Adrenal gland (tissue), 12 donors: ENCODE measurements around the gene CCDC9B. TPM values are rescaled to one million over a fixed set of nuclear protein-coding genes. Genes with fewer than 3 reads are reported as not detected.

Experiments
- DNase-seq, 7 donors: peaks; one replicate each; pipeline ENCODE4 v3.0.0-alpha.2; 2019 to 2020
- H3K27ac ChIP-seq, 5 donors: fragments of 200-600 bp; sonication (generic) in 4 of 5; 1 replicate in 3 of 5; 2 replicates in 2 of 5; pipeline versions ENCODE4 v1.5.1 to v1.8.0; 2016 to 2020; ENCODE audit warnings: mild to moderate bottlenecking in 1 of 5
- H3K27me3 ChIP-seq: fragments of 200-600 bp; 2 replicates; pipeline ENCODE4 v1.8.0; 2021
- H3K36me3 ChIP-seq, 2 donors: fragments of 200-600 bp; replicated peaks in 1 of 2; 1 replicate in 1 of 2; 2 replicates in 1 of 2; pipeline versions ENCODE4 v1.5.1 to v1.8.0; 2018 to 2022
- H3K4me1 ChIP-seq, 2 donors: fragments of 200-600 bp; replicated peaks in 1 of 2; 1 replicate in 1 of 2; 2 replicates in 1 of 2; pipeline versions ENCODE4 v1.5.1 to v1.8.0; 2018 to 2021
- H3K4me3 ChIP-seq, 4 donors: fragments of 200-600 bp; sonication (generic) in 3 of 4; one replicate each; pipeline ENCODE4 v1.5.1; 2016 to 2018
- H3K9me3 ChIP-seq, 3 donors: fragments of 200-600 bp; sonication (generic) in 1 of 3; replicated peaks in 1 of 3; 1 replicate in 2 of 3; 2 replicates in 1 of 3; pipeline versions ENCODE4 v1.5.1 to v1.8.0; 2016 to 2021
- POLR2A ChIP-seq, 2 donors: fragments of 450-650 bp; IDR thresholded peaks; one replicate each; pipeline ENCODE4 v1.6.1; 2017; ENCODE audit warnings: antibody characterized with exemption in 2 of 2, mild to moderate bottlenecking in 2 of 2, moderate library complexity in 1 of 2
- WGBS, 4 donors: extraction: QIAGEN DNeasy Blood & Tissue Kit in 2 of 4; methylation state at CpG; one replicate each; pipeline versions ENCODE4 v1.1.5 to v1.1.7; 2013 to 2017; 5-methylcytosine and 5-hydroxymethylcytosine counted together
- intact Hi-C, 2 donors: fragments of 100-400 bp; cut with DNase I; formaldehyde crosslinking; loops; one replicate each; pipeline versions ENCODE4 v1.14.1 to v1.15.0; 2022 to 2023
- polyA plus RNA-seq, 3 donors: library from polyadenylated mRNA; stranded (reverse); fragments of 200-250 nt in 2 of 3; fragments of 350-450 nt in 1 of 3; fragmentation: Illumina TruSeq in 1 of 3; extraction: RNeasy Lipid Tissue Mini Kit (QIAGEN cat#74804) in 1 of 3; gene quantifications; one replicate each; pipeline ENCODE4 v1.2.3, GENCODE V29; 2013 to 2014
- total RNA-seq, 9 donors: library from RNA; depleted of rRNA in 4 of 9; stranded (reverse); fragments of >200 nt in 4 of 9; fragments of 120-200 nt in 1 of 9; fragmentation: NEBNext Ultra II Directional in 1 of 9; extraction: Animal tissue kit (Norgen Biotek cat#: 25700) in 1 of 9; gene quantifications; one replicate each; pipeline versions ENCODE4 v1.1.0 to v1.2.4, GENCODE V29; 2013 to 2023
- TF ChIP-seq, protein P1 (sequence below), 6 experiments: fragments of 450-650 bp in 4 of 6; fragments of 200-600 bp in 2 of 6; sonication (generic) in 1 of 6; IDR thresholded peaks; 1 replicate in 5 of 6; 2 replicates in 1 of 6; pipeline versions ENCODE4 v1.5.1 to v1.8.0; 2016 to 2021; ENCODE audit warnings: antibody characterized with exemption in 6 of 6, mild to moderate bottlenecking in 2 of 6, moderate library complexity in 1 of 6
- donor health status: healthy with polysubstance abuse.
- donor health status: Bipolar disorder and iron deficiency.
- donor health status: DM: yes; HTN: yes; CAD: no.
- donor health status: DM: no; HTN: no; CAD: no.
- donor health status: DM: no; HTN: no; CAD: no.
- donor health status: DM: yes; HTN: yes; CAD: no.

Gene CCDC9B
- total and polyA plus RNA-seq, 12 donors = 0.72 to 41.0 (median 10.8) TPM

DNA sequence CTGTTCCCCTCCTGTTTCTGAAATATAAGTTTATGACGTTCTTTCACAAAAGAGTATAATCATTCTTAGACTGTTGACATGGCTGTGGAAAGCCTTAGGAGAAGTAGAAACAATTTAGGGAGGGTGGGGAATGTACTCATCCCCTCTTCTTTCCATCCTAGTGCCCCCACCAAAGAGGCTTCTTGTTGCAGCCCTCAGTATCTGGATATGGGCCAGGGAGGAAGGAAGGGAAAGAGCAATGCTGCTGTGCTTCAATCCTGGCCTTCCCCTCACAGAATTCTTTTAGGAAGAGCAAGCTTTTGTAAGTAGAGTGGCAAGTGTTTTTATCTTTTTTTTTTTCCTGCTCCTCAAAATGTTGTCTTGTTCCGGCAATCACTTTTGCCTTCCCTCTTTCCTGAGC lies 15.6 kb downstream of the CCDC9B start:
- Histone ChIP-seq H3K36me3 (no peaks in the 10 kb centered on the region), H3K27me3 (no peaks in the 10 kb centered on the region), H3K9me3 (no peaks in the 10 kb centered on the region), H3K4me3 (peak overlapping the region in 1 of 4 donors; percentile 87), H3K4me1 (peaks cover 0 to 30% of the 10 kb centered on the region in 2 donors), H3K27ac (peak overlapping the region in 2 of 5 donors; percentile 7 to 29)
- peak in 1 of 7 donors; percentile 9 for DNase-seq
- TF ChIP-seq, protein P1, sequence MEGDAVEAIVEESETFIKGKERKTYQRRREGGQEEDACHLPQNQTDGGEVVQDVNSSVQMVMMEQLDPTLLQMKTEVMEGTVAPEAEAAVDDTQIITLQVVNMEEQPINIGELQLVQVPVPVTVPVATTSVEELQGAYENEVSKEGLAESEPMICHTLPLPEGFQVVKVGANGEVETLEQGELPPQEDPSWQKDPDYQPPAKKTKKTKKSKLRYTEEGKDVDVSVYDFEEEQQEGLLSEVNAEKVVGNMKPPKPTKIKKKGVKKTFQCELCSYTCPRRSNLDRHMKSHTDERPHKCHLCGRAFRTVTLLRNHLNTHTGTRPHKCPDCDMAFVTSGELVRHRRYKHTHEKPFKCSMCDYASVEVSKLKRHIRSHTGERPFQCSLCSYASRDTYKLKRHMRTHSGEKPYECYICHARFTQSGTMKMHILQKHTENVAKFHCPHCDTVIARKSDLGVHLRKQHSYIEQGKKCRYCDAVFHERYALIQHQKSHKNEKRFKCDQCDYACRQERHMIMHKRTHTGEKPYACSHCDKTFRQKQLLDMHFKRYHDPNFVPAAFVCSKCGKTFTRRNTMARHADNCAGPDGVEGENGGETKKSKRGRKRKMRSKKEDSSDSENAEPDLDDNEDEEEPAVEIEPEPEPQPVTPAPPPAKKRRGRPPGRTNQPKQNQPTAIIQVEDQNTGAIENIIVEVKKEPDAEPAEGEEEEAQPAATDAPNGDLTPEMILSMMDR (IDR thresholded peaks at IDR 0.05) = no peak
- no peak for TF ChIP-seq POLR2A (IDR thresholded peaks at IDR 0.05)
- intact Hi-C loops = no loop called here
- WGBS, 4 donors = 68 to 74% (median 71%) methylated on average over 2 of the region's 2 CpGs

DNA sequence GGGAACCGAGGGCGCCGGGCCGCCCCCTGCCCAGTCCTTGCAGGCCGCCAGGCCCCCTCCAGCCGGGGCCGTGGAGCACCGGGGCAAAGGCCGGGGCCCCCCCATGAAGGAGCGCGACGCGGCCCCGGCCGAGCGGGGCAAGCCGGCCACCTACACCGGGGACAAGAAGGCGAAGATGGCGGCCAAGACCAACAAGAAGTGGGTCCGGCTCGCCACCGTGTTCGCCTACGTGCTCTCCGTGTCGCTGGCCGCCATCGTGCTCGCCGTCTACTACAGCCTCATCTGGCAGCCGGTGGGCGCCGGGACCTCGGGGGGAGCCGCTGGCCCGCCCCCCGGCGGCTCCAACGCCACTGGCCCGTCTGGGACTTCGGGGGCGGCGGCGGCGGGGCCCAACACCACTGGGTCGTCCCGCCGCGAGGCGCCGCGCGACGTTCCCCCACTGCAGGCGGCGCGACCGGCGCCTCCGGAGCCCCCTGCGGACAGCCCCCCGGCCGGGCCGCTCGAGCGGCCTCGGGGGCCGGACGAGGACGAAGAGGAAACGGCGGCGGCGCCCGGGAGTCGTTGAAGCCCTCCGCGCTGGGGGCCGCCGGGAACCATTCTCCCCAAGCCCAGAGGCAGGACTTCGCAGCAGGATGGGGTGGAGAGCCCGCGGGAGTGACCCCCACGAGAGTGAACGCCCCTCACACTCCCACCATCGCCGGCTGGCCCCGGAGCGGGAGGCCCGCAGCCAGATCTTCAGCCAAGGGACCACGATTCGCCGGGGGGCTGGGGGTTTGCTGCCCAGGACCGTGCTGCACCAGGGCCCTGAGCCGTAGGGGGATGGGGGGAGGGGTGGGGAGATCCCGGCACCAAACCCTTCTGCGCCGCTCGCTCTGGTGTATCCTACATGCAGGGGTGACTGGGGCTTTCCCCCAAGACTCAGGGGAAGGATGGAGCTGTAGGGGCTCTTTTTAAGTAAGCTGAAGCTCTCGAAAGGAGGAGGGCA lies 16.5 kb downstream of the CCDC9B start:
- no peaks in the 10 kb centered on the region for H3K9me3 ChIP-seq
- WGBS, 4 donors = 2 to 6% (median 2%) methylated on average over 20 to 101 of the region's 101 CpGs
- TF ChIP-seq, protein P1 (IDR thresholded peaks at IDR 0.05) = no peak
- no peak for TF ChIP-seq POLR2A (IDR thresholded peaks at IDR 0.05)
- intact Hi-C loops = loop anchor here in 1 of 2 donors (5.0 kb wide), 1 partner anchor 98 kb away; no protein-coding TSS in a partner anchor
- peaks cover 0 to 26% of the 10 kb centered on the region in 2 donors for H3K4me1 ChIP-seq
- no peaks in the 10 kb centered on the region for H3K27me3 ChIP-seq
- H3K27ac ChIP-seq = peak overlapping the region in 3 of 5 donors; percentile 52 to 84 (median 78)
- peak overlapping the region in 3 of 4 donors; percentile 55 to 87 (median 64) for H3K4me3 ChIP-seq
- DNase-seq = peak in 1 of 7 donors; percentile 38
- H3K36me3 ChIP-seq = no peaks in the 10 kb centered on the region

DNA sequence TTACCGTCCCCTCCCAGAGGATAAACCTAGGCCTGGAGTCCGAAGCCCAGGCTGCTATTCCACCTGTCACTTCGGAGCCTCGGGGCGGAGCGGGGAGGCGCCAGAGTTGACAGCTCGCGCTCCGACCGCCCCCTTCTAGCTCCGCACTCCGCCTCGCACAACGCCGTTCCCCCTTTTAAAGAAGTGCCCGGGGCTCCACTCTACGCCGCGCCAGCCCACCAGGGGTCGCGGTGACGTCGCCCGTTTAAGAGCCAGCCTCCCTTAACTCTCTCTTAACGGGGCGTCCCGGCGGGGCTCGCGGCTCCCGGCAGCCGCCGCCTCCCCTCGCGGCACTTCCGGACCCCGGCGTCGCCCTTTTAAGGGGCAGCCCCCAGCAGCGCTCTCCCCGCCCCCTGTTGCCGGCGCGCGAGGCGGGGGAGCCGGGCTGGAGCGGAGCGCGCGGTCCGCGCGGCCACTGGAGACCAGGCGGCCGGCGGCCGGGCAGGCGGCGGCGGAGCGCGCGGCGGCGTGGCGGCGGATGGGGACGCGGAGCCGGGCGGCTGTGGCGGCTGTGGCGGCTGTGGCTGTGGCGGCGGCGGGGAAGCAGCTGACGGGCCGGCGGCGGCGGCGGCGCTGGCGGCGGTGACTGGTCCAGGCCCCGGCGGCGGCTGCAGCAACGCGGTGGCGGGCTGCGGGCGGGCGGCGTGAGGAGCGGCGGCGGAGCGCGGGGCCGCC lies 17.3 kb downstream of the CCDC9B start, which contains the start of gene INAFM2:
INAFM2 (plus strand) TSS at position 454 of the 714 bp plus-strand sequence. CDS start 364 bp downstream, outside the sequence.
- H3K27me3 ChIP-seq = no peaks in the 10 kb centered on the region
- TF ChIP-seq POLR2A (IDR thresholded peaks at IDR 0.05) = peak; percentile 43 to 76
- TF ChIP-seq, protein P1 (IDR thresholded peaks at IDR 0.05) = peak; percentile 21 to 71 (median 56)
- peak within 1 kb of the TSS in 3 of 5 donors; percentile 52 to 84 (median 78) for H3K27ac ChIP-seq
- WGBS, 4 donors = 0 to 1% (median 0%) methylated on average over 1 to 102 of the region's 103 CpGs
- peak within 1 kb of the TSS in 3 of 4 donors; percentile 55 to 87 (median 64) for H3K4me3 ChIP-seq
- DNase-seq = peak; percentile 79 to 94 (median 83)
- H3K4me1 ChIP-seq = peaks cover 0 to 23% of the 10 kb centered on the region in 2 donors
- intact Hi-C loops = loop anchor here in 1 of 2 donors (5.0 kb wide), 1 partner anchor 99 kb away; no protein-coding TSS in a partner anchor
- no peaks in the 10 kb centered on the region for H3K9me3 ChIP-seq
- no peaks in the 10 kb centered on the region for H3K36me3 ChIP-seq
